Tibial nerve (tissue), 4 donors: ENCODE results near the gene DCXR.

Source experiments
- CTCF ChIP-seq, 5 experiments: fragments of 200-600 bp in 3 of 5; fragments of 450-650 bp in 2 of 5; sonication (generic) in 3 of 5; IDR thresholded peaks; one replicate each; pipeline ENCODE4 v1.5.1; 2016 to 2019; ENCODE audit warnings: antibody characterized with exemption in 5 of 5, mild to moderate bottlenecking in 3 of 5, moderate library complexity in 2 of 5
- EP300 ChIP-seq, 2 donors: sonication (generic); formaldehyde crosslinking; IDR thresholded peaks; one replicate each; pipeline ENCODE4 v1.6.1; 2017; ENCODE audit warnings: antibody characterized with exemption in 2 of 2, mild to moderate bottlenecking in 1 of 2

DNA sequence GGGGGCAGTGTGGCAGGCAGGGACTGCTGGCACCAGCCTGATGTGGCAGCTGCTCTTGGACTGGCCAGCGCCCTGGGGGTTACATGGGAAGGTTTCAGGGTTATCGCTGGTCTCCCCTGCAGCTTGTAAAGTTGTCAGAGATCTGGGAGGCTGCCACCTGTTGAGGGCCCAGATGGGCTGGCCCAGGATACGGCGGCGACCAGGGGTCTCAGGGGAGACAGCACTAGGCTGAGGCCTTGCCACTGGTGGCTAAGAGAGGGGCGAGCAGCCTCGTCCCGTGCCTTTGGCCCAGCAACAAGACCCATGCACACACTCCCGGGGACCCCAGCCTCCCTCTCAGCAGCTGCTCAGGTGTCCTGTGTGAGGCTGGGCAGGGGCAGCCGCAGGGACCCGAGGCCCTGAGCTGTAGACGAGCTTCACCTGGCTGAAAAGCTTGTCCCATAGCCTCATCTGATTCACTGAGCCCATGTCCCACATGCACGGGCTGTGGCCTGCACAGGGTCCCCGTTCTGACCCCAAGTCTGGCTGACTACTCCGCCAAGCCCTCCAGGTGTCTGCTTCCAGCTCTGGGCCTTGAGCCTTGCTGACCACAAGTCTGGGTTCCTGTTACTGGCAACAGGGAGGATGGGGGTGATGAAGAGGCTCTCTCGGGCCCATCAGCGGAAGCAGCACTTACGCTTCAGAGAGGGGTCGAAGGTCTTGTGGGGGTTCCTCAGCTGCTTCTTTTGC, 21.9 kb upstream of the DCXR start:
- TF ChIP-seq CTCF (IDR thresholded peaks at IDR 0.05) = no peak
- no peak for TF ChIP-seq EP300 (IDR thresholded peaks at IDR 0.05)
